ENCODE measurements around the gene KDM2B. TPM values are rescaled to one million over a fixed set of nuclear protein-coding genes. Genes with fewer than 3 reads are reported as not detected.

Gene KDM2B
- polyA plus RNA-seq, 1 donor (not counting 4 experiments of a cell fraction or from before 2014, with no cell fraction given), result 10.3 TPM

- H3K27me3 ChIP-seq (ENCODE audit: control insufficient read depth, extremely low read depth, insufficient read depth, low read length), result no peaks in the 10 kb centered on the region
- no peak overlapping the region for H2AFZ ChIP-seq (ENCODE audit: control insufficient read depth, low read length)
- H3K36me3 ChIP-seq (ENCODE audit: control insufficient read depth in 2 of 2, extremely low read depth in 1 of 2, insufficient read depth in 2 of 2, low read length in 2 of 2), result peaks cover 13 to 31% of the 10 kb centered on the region in 2 experiments
- TF ChIP-seq CTCF (optimal IDR thresholded peaks at IDR 0.05 in 1 of 3, IDR thresholded peaks at IDR 0.05 in 1 of 3, conservative IDR thresholded peaks at IDR 0.05 in 1 of 3; ENCODE audit: extremely low read depth in 1 of 3, insufficient read depth in 2 of 3, low read length in 3 of 3), result no peak
- H3K9me3 ChIP-seq (ENCODE audit: control insufficient read depth, low read depth, low read length), result no peaks in the 10 kb centered on the region
- no peaks in the 10 kb centered on the region for H4K20me1 ChIP-seq (ENCODE audit: control insufficient read depth, extremely low read depth, insufficient read depth, low read length)
- H3K79me2 ChIP-seq (ENCODE audit: control insufficient read depth, insufficient read depth, low read length), result no peaks in the 10 kb centered on the region
- dilution Hi-C loops (cut with MboI; ENCODE audit: extremely low pct_ligation_motif_present, low sequenced_read_pairs), result loop anchor here (5.0 kb wide), 1 partner anchor 33 kb away; no protein-coding TSS in a partner anchor
- H3K27ac ChIP-seq (ENCODE audit: control insufficient read depth, insufficient read depth, low read length), result no peak overlapping the region
- H3K4me3 ChIP-seq (ENCODE audit: control insufficient read depth in 2 of 3, extremely low read depth in 1 of 3, insufficient read depth in 2 of 3, low read depth in 1 of 3, low read length in 3 of 3), result no peak overlapping the region
- no peak overlapping the region for H3K9ac ChIP-seq (ENCODE audit: control insufficient read depth, extremely low read depth, insufficient read depth, low read length)
- FAIRE-seq (no peak), DNase-seq (ENCODE audit: low read depth, low spot score) (no peak)
- H3K9me1 ChIP-seq (ENCODE audit: control insufficient read depth, extremely low read depth, insufficient read depth, low read length), result no peaks in the 10 kb centered on the region
- H3K4me1 ChIP-seq (ENCODE audit: control insufficient read depth, extremely low read depth, insufficient read depth, low read length), result no peaks in the 10 kb centered on the region
- H3K4me2 ChIP-seq (ENCODE audit: control insufficient read depth, extremely low read depth, insufficient read depth, low read depth, low read length), result no peak overlapping the region
These were observed 141.9 kb downstream of the KDM2B start for GRCh38 chr12:121438905-121439304.

GRCh38 chr12:121436706-121437105, 144.1 kb downstream of the KDM2B start:
- TF ChIP-seq CTCF (optimal IDR thresholded peaks at IDR 0.05 in 1 of 3, IDR thresholded peaks at IDR 0.05 in 1 of 3, conservative IDR thresholded peaks at IDR 0.05 in 1 of 3; ENCODE audit: extremely low read depth in 1 of 3, insufficient read depth in 2 of 3, low read length in 3 of 3) (no peak), EZH2 (IDR thresholded peaks at IDR 0.05; ENCODE audit: low read length) (no peak)
- no peak overlapping the region for H3K4me2 ChIP-seq (ENCODE audit: control insufficient read depth, extremely low read depth, insufficient read depth, low read depth, low read length)
- no peaks in the 10 kb centered on the region for H4K20me1 ChIP-seq (ENCODE audit: control insufficient read depth, extremely low read depth, insufficient read depth, low read length)
- no peak overlapping the region for H3K9ac ChIP-seq (ENCODE audit: control insufficient read depth, extremely low read depth, insufficient read depth, low read length)
- H3K27ac ChIP-seq (ENCODE audit: control insufficient read depth, insufficient read depth, low read length), result no peak overlapping the region
- no peak overlapping the region for H2AFZ ChIP-seq (ENCODE audit: control insufficient read depth, low read length)
- no peaks in the 10 kb centered on the region for H3K9me1 ChIP-seq (ENCODE audit: control insufficient read depth, extremely low read depth, insufficient read depth, low read length)
- no peaks in the 10 kb centered on the region for H3K9me3 ChIP-seq (ENCODE audit: control insufficient read depth, low read depth, low read length)
- no peak for FAIRE-seq
- no peaks in the 10 kb centered on the region for H3K27me3 ChIP-seq (ENCODE audit: control insufficient read depth, extremely low read depth, insufficient read depth, low read length)
- dilution Hi-C loops (cut with MboI; ENCODE audit: extremely low pct_ligation_motif_present, low sequenced_read_pairs), result loop anchor here (5.0 kb wide), 1 partner anchor 36 kb away; no protein-coding TSS in a partner anchor
- H3K4me3 ChIP-seq (ENCODE audit: control insufficient read depth in 2 of 3, extremely low read depth in 1 of 3, insufficient read depth in 2 of 3, low read depth in 1 of 3, low read length in 3 of 3), result no peak overlapping the region
- peaks cover 11 to 40% of the 10 kb centered on the region in 2 experiments for H3K36me3 ChIP-seq (ENCODE audit: control insufficient read depth in 2 of 2, extremely low read depth in 1 of 2, insufficient read depth in 2 of 2, low read length in 2 of 2)
- no peak for DNase-seq (ENCODE audit: low read depth, low spot score)
- H3K4me1 ChIP-seq (ENCODE audit: control insufficient read depth, extremely low read depth, insufficient read depth, low read length), result no peaks in the 10 kb centered on the region
- H3K79me2 ChIP-seq (ENCODE audit: control insufficient read depth, insufficient read depth, low read length), result no peaks in the 10 kb centered on the region

Measured in keratinocyte (primary cell).